PC-9 (cell line): ENCODE results near the gene RBM24. TPM values are rescaled to one million over a fixed set of nuclear protein-coding genes. Genes with fewer than 3 reads are reported as not detected.

Source experiments
- BruUV-seq: library from RNA; stranded (reverse); fragments of 400-500 nt; replicated peaks from 2 replicates; lab custom pipeline; 2021; lab: Mats Ljungman, UMichigan
- CTCF ChIA-PET: fragments of 300-600 bp; sonication (Branson Sonifier 250); formaldehyde crosslinking; loops from one replicate; lab custom pipeline; 2022; ENCODE audit warnings: antibody characterized with exemption; lab: Charles Lee
- POLR2A ChIA-PET: fragments of 300-600 bp; sonication (Branson Sonifier 250); formaldehyde crosslinking; loops from one replicate; lab custom pipeline; 2022; ENCODE audit warnings: antibody characterized with exemption; ENCODE audit not compliant: unreplicated experiment; lab: Charles Lee
- DNase-seq, 2 experiments: peaks; one replicate each; pipeline versions ENCODE4 v3.0.0 to v3.0.0-alpha.2; 2015 to 2022; ENCODE audit warnings: mixed read lengths in 1 of 2
- H2AFZ ChIP-seq: fragments of 200-600 bp; sonication (generic); 2 replicates; pipeline ENCODE4 v1.8.1; 2017; ENCODE audit warnings: antibody characterized with exemption
- H3F3A ChIP-seq: fragments of 200-600 bp; sonication (generic); 2 replicates; pipeline ENCODE4 v1.8.1; 2017; ENCODE audit warnings: antibody characterized with exemption, mild to moderate bottlenecking, low read depth; ENCODE audit not compliant: insufficient read depth
- H3K27ac ChIP-seq: fragments of 200-600 bp; sonication (generic); 2 replicates; pipeline ENCODE4 v1.6.1; 2016; ENCODE audit warnings: mixed run types
- H3K27me3 ChIP-seq: fragments of 200-600 bp; sonication (generic); 2 replicates; pipeline ENCODE4 v1.6.1; 2016; ENCODE audit warnings: low read depth, mixed run types; ENCODE audit not compliant: insufficient read depth
- H3K36me3 ChIP-seq: fragments of 200-600 bp; sonication (generic); 2 replicates; pipeline ENCODE4 v1.6.1; 2016; ENCODE audit warnings: low read depth, mixed run types
- H3K4me1 ChIP-seq: fragments of 200-600 bp; sonication (generic); replicated peaks from 2 replicates; pipeline ENCODE4 v1.6.1; 2016; ENCODE audit warnings: mixed run types; ENCODE audit not compliant: insufficient read depth
- H3K4me2 ChIP-seq: fragments of 200-600 bp; sonication (generic); 2 replicates; pipeline ENCODE4 v1.6.1; 2017; ENCODE audit warnings: mixed run types
- H3K4me3 ChIP-seq: fragments of 200-600 bp; sonication (generic); 2 replicates; pipeline ENCODE4 v1.6.1; 2016; ENCODE audit warnings: mixed run types
- H3K79me2 ChIP-seq: fragments of 200-600 bp; sonication (generic); 2 replicates; pipeline ENCODE4 v1.6.1; 2017; ENCODE audit warnings: low read depth, mixed run types
- H3K9me2 ChIP-seq: fragments of 200-600 bp; sonication (generic); 2 replicates; pipeline ENCODE4 v1.8.1; 2017; ENCODE audit warnings: mild to moderate bottlenecking; ENCODE audit not compliant: insufficient read depth
- H3K9me3 ChIP-seq: fragments of 200-600 bp; sonication (generic); 2 replicates; pipeline ENCODE4 v1.8.1; 2016; ENCODE audit warnings: low read depth; ENCODE audit not compliant: insufficient read depth
- H4K20me1 ChIP-seq: fragments of 200-600 bp; sonication (generic); 2 replicates; pipeline ENCODE4 v1.8.1; 2017; ENCODE audit not compliant: insufficient read depth
- CTCF ChIP-seq: fragments of 200-600 bp; sonication (generic); conservative IDR thresholded peaks from 2 replicates; pipeline ENCODE4 v1.6.1; 2017; ENCODE audit warnings: mixed run types, antibody characterized with exemption, mild to moderate bottlenecking, moderate library complexity
- EZH2 ChIP-seq: fragments of 200-600 bp; sonication (generic); IDR thresholded peaks from 2 replicates; pipeline ENCODE4 v1.8.0; 2017; ENCODE audit warnings: antibody characterized with exemption, low read depth
- intact Hi-C: fragments of 100-400 bp; cut with micrococcal nuclease; formaldehyde crosslinking; loops from one replicate; pipeline ENCODE4 v1.10.0; 2022; ENCODE audit not compliant: unreplicated experiment
- total RNA-seq: library from RNA; stranded (reverse); gene quantifications from 2 replicates; pipeline ENCODE4 v1.2.3, GENCODE V29; 2021

RBM24 gene
- total RNA-seq, 1 experiment from 2014 or later = 0.72 TPM

GRCh38 chr6:17269840-17270239, 11.3 kb upstream of the RBM24 start:
- Histone ChIP-seq H2AFZ (no peak overlapping the region), H3K4me2 (no peak overlapping the region)

GRCh38 chr6:17271628-17272027, 9.5 kb upstream of the RBM24 start:
- no peaks in the 10 kb centered on the region for H3K9me2 ChIP-seq
- BruUV-seq = no TSS peak
- ChIA-PET CTCF (no interaction called here), POLR2A (no interaction called here)
- H3K9me3 ChIP-seq = no peaks in the 10 kb centered on the region; the same call in 1 of the 2 replicates
- intact Hi-C loops = loop anchor here (10.0 kb wide), 1 partner anchor 107 kb away; no protein-coding TSS in a partner anchor
- no peaks in the 10 kb centered on the region for H3K79me2 ChIP-seq
- no peak overlapping the region for H3K4me3 ChIP-seq
- H4K20me1 ChIP-seq = no peaks in the 10 kb centered on the region
- H3F3A ChIP-seq = no peaks in the 10 kb centered on the region
- no peak for DNase-seq
- no peaks in the 10 kb centered on the region for H3K27me3 ChIP-seq
- H2AFZ ChIP-seq = no peak overlapping the region
- no peaks in the 10 kb centered on the region for H3K36me3 ChIP-seq
- TF ChIP-seq CTCF (no peak), EZH2 (no peak)
- H3K4me1 ChIP-seq = no peaks in the 10 kb centered on the region
- H3K4me2 ChIP-seq = no peak overlapping the region
- H3K27ac ChIP-seq = no peak overlapping the region

More at GRCh38 chr6:17269840-17270239, 11.3 kb upstream of the RBM24 start:
- TF ChIP-seq EZH2 (no peak), CTCF (no peak)
- Histone ChIP-seq H3K27me3 (no peaks in the 10 kb centered on the region), H3K4me1 (no peaks in the 10 kb centered on the region), H3K9me2 (no peaks in the 10 kb centered on the region), H3K4me3 (no peak overlapping the region), H4K20me1 (no peaks in the 10 kb centered on the region), H3K9me3 (no peaks in the 10 kb centered on the region; the same call in 1 of the 2 replicates), H3K36me3 (no peaks in the 10 kb centered on the region), H3K79me2 (no peaks in the 10 kb centered on the region), H3K27ac (no peak overlapping the region), H3F3A (no peaks in the 10 kb centered on the region)
- CTCF ChIA-PET = no interaction called here
- POLR2A ChIA-PET = no interaction called here
- BruUV-seq = no TSS peak
- intact Hi-C loops = loop anchor here (10.0 kb wide), 1 partner anchor 105 kb away; no protein-coding TSS in a partner anchor
- no peak for DNase-seq

- Histone ChIP-seq H3K4me1 (peaks cover 21% of the 10 kb centered on the region), H3K27me3 (no peaks in the 10 kb centered on the region), H3K4me3 (no peak overlapping the region), H2AFZ (no peak overlapping the region), H3K4me2 (no peak overlapping the region), H4K20me1 (no peaks in the 10 kb centered on the region), H3K27ac (no peak overlapping the region), H3K9me3 (no peaks in the 10 kb centered on the region), H3K9me2 (no peaks in the 10 kb centered on the region), H3F3A (peaks cover 5% of the 10 kb centered on the region; the same call in 1 of the 2 replicates), H3K36me3 (no peaks in the 10 kb centered on the region), H3K79me2 (no peaks in the 10 kb centered on the region)
- POLR2A ChIA-PET = no interaction called here
- intact Hi-C loops = loop anchor here (5.0 to 10.0 kb wide), 2 partner anchors 112 to 306 kb away; no protein-coding TSS in a partner anchor
- CTCF ChIA-PET = interaction anchor here (0.6 kb wide), 1 partner anchor 324 kb away, joined by 3 read pairs; no protein-coding TSS in a partner anchor
- BruUV-seq = no TSS peak
- no peak for DNase-seq
- TF ChIP-seq EZH2 (no peak), CTCF (no peak)
These were observed 4.4 kb upstream of the RBM24 start for GRCh38 chr6:17276766-17277165.
